Subcutaneous adipose tissue (tissue), 4 donors: Measurements from ENCODE around the gene NPIPB8. TPM values are rescaled to one million over a fixed set of nuclear protein-coding genes. Genes with fewer than 3 reads are reported as not detected.

Experiments used
- CTCF ChIP-seq: fragments of 450-650 bp; IDR thresholded peaks from one replicate; pipeline ENCODE4 v1.5.1; 2016; ENCODE audit warnings: low read depth, mild to moderate bottlenecking, control low read depth, antibody characterized with exemption, moderate library complexity
- total RNA-seq, 4 donors: library from RNA; depleted of rRNA; stranded (reverse); fragments of >200 nt; gene quantifications; one replicate each; pipeline ENCODE4 v1.1.0, GENCODE V29; 2016

The NPIPB8 gene
- total RNA-seq, 4 donors from 2014 or later = not detected

DNA sequence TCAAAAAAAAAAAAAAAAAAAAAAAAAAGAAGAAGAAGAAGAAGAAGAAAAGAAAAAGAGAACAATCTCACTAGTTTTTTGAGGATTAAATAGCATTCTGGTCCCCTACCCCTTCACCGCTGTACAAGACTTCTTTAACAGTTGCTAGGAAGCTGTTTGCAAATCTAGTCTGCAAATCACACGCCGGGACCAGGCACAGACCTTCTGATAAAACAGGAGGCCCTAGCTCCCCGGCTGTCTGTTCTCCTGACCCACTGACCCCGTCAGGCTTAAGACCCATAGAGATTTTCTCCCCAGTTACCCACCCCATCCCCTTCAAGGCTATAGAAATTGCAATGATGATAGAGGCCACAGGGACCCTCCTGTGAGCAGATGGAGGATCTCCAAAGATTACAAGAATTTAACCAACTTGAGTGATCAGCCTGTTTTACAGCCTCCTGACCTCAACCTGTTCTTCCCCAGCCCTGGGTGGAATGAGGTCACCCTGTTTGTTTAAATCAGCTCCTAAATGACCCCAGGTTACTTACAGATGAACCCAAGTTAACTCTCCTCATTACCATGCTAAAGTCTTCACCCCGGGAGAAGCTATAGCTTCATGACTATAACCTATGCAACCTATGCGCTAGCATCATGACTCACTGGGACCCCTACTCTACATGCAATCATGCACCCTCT, 16.2 kb upstream of the NPIPB8 start:
- no peak for TF ChIP-seq CTCF

DNA sequence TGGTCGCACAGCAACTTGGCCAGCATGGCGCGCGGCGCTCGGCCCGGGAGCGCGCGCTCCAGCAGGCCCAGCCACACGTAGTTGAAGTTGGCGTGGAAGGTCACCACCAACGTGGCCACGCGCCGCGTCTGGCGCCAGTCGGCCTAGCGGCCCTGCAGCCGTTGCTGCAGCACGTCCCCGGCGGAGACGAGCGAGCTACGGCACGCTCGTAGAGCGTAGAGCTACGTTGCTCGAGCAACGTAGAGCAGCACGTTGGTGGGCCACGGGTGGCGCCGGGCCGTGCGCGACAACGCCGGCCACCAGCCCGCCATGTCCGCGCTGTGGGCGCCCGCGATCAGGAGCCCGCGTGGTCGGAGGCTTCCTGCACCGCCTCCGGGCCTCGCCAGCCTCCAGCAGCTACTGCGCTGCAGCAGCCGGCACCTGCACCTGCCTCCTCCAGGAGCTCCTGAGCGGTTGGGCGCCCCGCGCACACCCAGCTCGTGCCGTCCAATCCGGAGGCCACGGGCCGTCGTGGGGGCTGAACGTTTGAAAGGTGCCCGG, 14.6 kb upstream of the NPIPB8 start:
- TF ChIP-seq CTCF = no peak

Other genes with a start within 250 kb of the NPIPB8 start
- 100 to 1,000 TPM; 153 to 251 (median 179) TPM for gene EIF3CL, start 234.2 kb upstream of the NPIPB8 start, total RNA-seq
- not detected for gene NPIPB7, start 165.7 kb upstream of the NPIPB8 start, total RNA-seq
- 10 to 100 TPM; 10.6 to 34.5 (median 22.7) TPM for gene CLN3, start 146.0 kb upstream of the NPIPB8 start, total RNA-seq
- gene APOBR, start 143.4 kb upstream of the NPIPB8 start, total RNA-seq = 1 to 10 TPM; 1.6 to 8.7 (median 2.8) TPM
- gene IL27, start 131.2 kb upstream of the NPIPB8 start, total RNA-seq = not detected
- 10 to 100 TPM; 27.9 to 66.6 (median 61.5) TPM for gene NUPR1, start 99.1 kb upstream of the NPIPB8 start, total RNA-seq
- 10 to 100 TPM; 15.6 to 30.8 (median 20.6) TPM for gene SGF29, start 84.1 kb upstream of the NPIPB8 start, total RNA-seq
- 1 to 10 TPM in 2 of 4 donors, under 1 TPM in 1, not detected in 1; 0.88 to 1.4 (median 1.1) TPM for gene SULT1A2, start 41.0 kb upstream of the NPIPB8 start, total RNA-seq
- gene SULT1A1, start 28.0 kb upstream of the NPIPB8 start, total RNA-seq = 10 to 100 TPM; 15.8 to 51.3 (median 35.4) TPM
- gene EIF3C, start 73.4 kb downstream of the NPIPB8 start, total RNA-seq = 100 to 1,000 TPM; 129 to 313 (median 232) TPM
- 10 to 100 TPM in 2 of 4 donors, 1 to 10 TPM in 2; 1.9 to 14.8 (median 12.4) TPM for gene NPIPB9, start 113.7 kb downstream of the NPIPB8 start, total RNA-seq
- 10 to 100 TPM; 50.5 to 77.4 (median 54.1) TPM for gene ATXN2L, start 184.9 kb downstream of the NPIPB8 start, total RNA-seq
- 100 to 1,000 TPM in 1 of 4 donors, 10 to 100 TPM in 3; 51.5 to 120 (median 79.9) TPM for gene TUFM, start 208.3 kb downstream of the NPIPB8 start, total RNA-seq
- 10 to 100 TPM; 10.5 to 34.7 (median 20.7) TPM for gene SH2B1, start 225.8 kb downstream of the NPIPB8 start, total RNA-seq
- under 1 TPM in 3 of 4 donors, not detected in 1; 0.19 to 0.44 (median 0.34) TPM for gene ATP2A1, start 240.4 kb downstream of the NPIPB8 start, total RNA-seq